ENCODE results near the gene ADPGK. TPM values are rescaled to one million over a fixed set of nuclear protein-coding genes. Genes with fewer than 3 reads are reported as not detected.
A peak's percentile ranks its signal among the peaks of the same experiment; 100 is the strongest.

Gene ADPGK
- polyA plus RNA-seq, 1 donor from 2014 or later: 33.7 TPM

- Histone ChIP-seq H3F3A (ENCODE audit: insufficient read depth, low read length, poor library complexity, severe bottlenecking) (no peaks in the 10 kb centered on the region), H3K27ac (ENCODE audit: low read length) (no peak overlapping the region), H3K79me2 (replicated peaks; ENCODE audit: insufficient read depth, low read length) (no peaks in the 10 kb centered on the region), H3K9me2 (ENCODE audit: insufficient read depth, low read length) (no peaks in the 10 kb centered on the region), H4K20me1 (ENCODE audit: insufficient read depth) (no peaks in the 10 kb centered on the region), H3K4me3 (ENCODE audit: low read length) (peak overlapping the region; percentile 57), H3K9ac (ENCODE audit: low read length) (no peak overlapping the region), H3K4me2 (ENCODE audit: low read length) (no peak overlapping the region), H3K9me3 (ENCODE audit: low read length) (no peaks in the 10 kb centered on the region), H3K36me3 (ENCODE audit: insufficient read depth, low read length) (no peaks in the 10 kb centered on the region), H3K27me3 (ENCODE audit: insufficient read depth, low read depth, low read length) (peaks cover 5% of the 10 kb centered on the region), H2AFZ (ENCODE audit: low read depth, low read length) (no peak overlapping the region)
- no peak for TF ChIP-seq EP300 (conservative IDR thresholded peaks at IDR 0.05; ENCODE audit: poor library complexity, severe bottlenecking)
- no peak for TF ChIP-seq MXI1 (conservative IDR thresholded peaks at IDR 0.05; ENCODE audit: poor library complexity, severe bottlenecking)
- TF ChIP-seq RAD21 (conservative IDR thresholded peaks at IDR 0.05): no peak
- no peak for TF ChIP-seq EZH2 (IDR thresholded peaks at IDR 0.05; ENCODE audit: borderline replicate concordance, insufficient read depth, low read length, poor library complexity, severe bottlenecking)
- no peak for TF ChIP-seq POLR2AphosphoS5 (IDR thresholded peaks at IDR 0.05)
These were observed 13.8 kb upstream of the ADPGK start for GRCh38 chr15:72797338-72797689.

DNA sequence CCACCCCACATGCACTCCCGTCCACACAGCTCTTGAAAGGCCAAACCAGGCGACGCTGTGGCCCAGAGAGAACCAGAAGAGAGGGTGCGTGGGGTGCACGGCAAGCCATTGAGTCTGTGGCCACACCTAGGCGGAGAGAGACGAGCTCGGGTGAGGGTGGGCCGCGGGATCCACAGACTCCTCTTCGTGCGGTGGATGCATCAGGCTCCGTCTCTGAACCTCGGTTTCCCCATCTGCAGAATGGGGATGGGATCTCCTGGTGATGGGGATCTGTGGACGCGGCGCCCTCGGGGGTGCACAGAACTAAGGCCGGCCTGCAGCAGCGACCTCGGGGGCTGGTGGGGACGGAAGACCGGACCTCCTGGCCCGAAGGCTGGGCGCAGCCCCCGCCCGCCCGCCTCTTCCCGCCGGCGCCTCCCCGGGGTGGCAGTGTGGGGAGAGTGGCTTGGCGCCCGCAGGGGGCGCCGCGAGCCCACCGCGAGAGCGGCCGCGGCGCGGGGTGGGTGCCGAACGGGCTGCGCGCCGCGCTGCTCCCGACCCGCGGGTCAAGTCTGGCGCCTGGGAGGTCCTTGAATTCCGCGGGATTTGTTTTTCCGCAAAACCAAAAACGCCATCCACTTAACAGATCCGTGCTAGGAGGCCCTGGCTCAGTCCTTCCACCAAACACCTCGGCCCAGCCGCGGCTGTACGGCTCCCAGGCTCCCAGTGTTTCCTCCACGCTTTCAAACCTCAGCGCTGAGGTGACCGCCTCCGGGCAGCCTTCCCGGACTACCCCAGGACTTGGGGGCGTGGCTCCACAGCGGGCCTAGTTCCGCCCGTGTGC lies 13.2 kb upstream of the ADPGK start:
- TF ChIP-seq SMC3 (conservative IDR thresholded peaks at IDR 0.05; ENCODE audit: poor library complexity) (peak; percentile 88), MXI1 (conservative IDR thresholded peaks at IDR 0.05; ENCODE audit: poor library complexity, severe bottlenecking) (no peak), EZH2 (IDR thresholded peaks at IDR 0.05; ENCODE audit: borderline replicate concordance, insufficient read depth, low read length, poor library complexity, severe bottlenecking) (no peak), EP300 (conservative IDR thresholded peaks at IDR 0.05; ENCODE audit: poor library complexity, severe bottlenecking) (no peak), REST (IDR thresholded peaks at IDR 0.05; ENCODE audit: borderline replicate concordance) (no peak), RAD21 (conservative IDR thresholded peaks at IDR 0.05) (peak; percentile 81), TAF1 (IDR thresholded peaks at IDR 0.05; ENCODE audit: low read depth) (no peak), POLR2AphosphoS5 (IDR thresholded peaks at IDR 0.05) (no peak)
- TF ChIP-seq, protein P1, sequence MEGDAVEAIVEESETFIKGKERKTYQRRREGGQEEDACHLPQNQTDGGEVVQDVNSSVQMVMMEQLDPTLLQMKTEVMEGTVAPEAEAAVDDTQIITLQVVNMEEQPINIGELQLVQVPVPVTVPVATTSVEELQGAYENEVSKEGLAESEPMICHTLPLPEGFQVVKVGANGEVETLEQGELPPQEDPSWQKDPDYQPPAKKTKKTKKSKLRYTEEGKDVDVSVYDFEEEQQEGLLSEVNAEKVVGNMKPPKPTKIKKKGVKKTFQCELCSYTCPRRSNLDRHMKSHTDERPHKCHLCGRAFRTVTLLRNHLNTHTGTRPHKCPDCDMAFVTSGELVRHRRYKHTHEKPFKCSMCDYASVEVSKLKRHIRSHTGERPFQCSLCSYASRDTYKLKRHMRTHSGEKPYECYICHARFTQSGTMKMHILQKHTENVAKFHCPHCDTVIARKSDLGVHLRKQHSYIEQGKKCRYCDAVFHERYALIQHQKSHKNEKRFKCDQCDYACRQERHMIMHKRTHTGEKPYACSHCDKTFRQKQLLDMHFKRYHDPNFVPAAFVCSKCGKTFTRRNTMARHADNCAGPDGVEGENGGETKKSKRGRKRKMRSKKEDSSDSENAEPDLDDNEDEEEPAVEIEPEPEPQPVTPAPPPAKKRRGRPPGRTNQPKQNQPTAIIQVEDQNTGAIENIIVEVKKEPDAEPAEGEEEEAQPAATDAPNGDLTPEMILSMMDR (IDR thresholded peaks at IDR 0.05; ENCODE audit: poor library complexity, severe bottlenecking): peak; percentile 72
- Histone ChIP-seq H4K20me1 (ENCODE audit: insufficient read depth) (no peaks in the 10 kb centered on the region), H3K27ac (ENCODE audit: low read length) (no peak overlapping the region), H3K4me3 (ENCODE audit: low read length) (peak overlapping the region; percentile 57), H3K4me2 (ENCODE audit: low read length) (no peak overlapping the region), H3K79me2 (replicated peaks; ENCODE audit: insufficient read depth, low read length) (no peaks in the 10 kb centered on the region), H3K9me2 (ENCODE audit: insufficient read depth, low read length) (no peaks in the 10 kb centered on the region), H2AFZ (ENCODE audit: low read depth, low read length) (no peak overlapping the region), H3K9me3 (ENCODE audit: low read length) (no peaks in the 10 kb centered on the region), H3F3A (ENCODE audit: insufficient read depth, low read length, poor library complexity, severe bottlenecking) (no peaks in the 10 kb centered on the region), H3K27me3 (ENCODE audit: insufficient read depth, low read depth, low read length) (peaks cover 5% of the 10 kb centered on the region), H3K36me3 (ENCODE audit: insufficient read depth, low read length) (no peaks in the 10 kb centered on the region), H3K9ac (ENCODE audit: low read length) (no peak overlapping the region)
